VCaP (cell line): ENCODE data around the gene RNF121.

Source experiments
- H3K27ac ChIP-seq: fragments of 450-650 bp; 2 replicates; pipeline ENCODE4 v1.5.1; 2017
- CTCF ChIP-seq: fragments of 450-650 bp; conservative IDR thresholded peaks from 2 replicates; pipeline ENCODE4 v1.5.1; 2017; ENCODE audit warnings: mild to moderate bottlenecking, moderate library complexity

Gene RNF121

GRCh38 chr11:72004515-72005346, 75.9 kb downstream of the RNF121 start:
- no peak for TF ChIP-seq CTCF
- H3K27ac ChIP-seq: peak overlapping the region; percentile 60

- TF ChIP-seq CTCF: no peak
- H3K27ac ChIP-seq: peak overlapping the region; percentile 60
Measured at GRCh38 chr11:72005347-72006260, 76.8 kb downstream of the RNF121 start.

GRCh38 chr11:72006309-72007088, 77.7 kb downstream of the RNF121 start:
- no peak for TF ChIP-seq CTCF
- peak overlapping the region; percentile 60 for H3K27ac ChIP-seq

GRCh38 chr11:72007089-72007476, 78.2 kb downstream of the RNF121 start:
- H3K27ac ChIP-seq: peak overlapping the region; percentile 60
- TF ChIP-seq CTCF: no peak

GRCh38 chr11:72007587-72007986, 78.7 kb downstream of the RNF121 start:
- H3K27ac ChIP-seq: peak overlapping the region; percentile 60
- no peak for TF ChIP-seq CTCF

GRCh38 chr11:72008728-72009127, 79.9 kb downstream of the RNF121 start:
- no peak for TF ChIP-seq CTCF
- H3K27ac ChIP-seq: peak overlapping the region; percentile 60
